Nephron (organoid): Measurements from ENCODE around the gene MPHOSPH9.

ENCODE experiments used
- H3K27ac Mint-ChIP-seq, 3 experiments: 2 replicates each; pipeline ENCODE4 v1.8.0; 2020; ENCODE audit warnings: mixed read lengths in 3 of 3, mild to moderate bottlenecking in 2 of 3, moderate library complexity in 1 of 3
- H3K27me3 Mint-ChIP-seq: 2 replicates; pipeline ENCODE4 v1.8.0; 2021; ENCODE audit warnings: low read depth, mild to moderate bottlenecking, moderate library complexity, mixed read lengths
- H3K36me3 Mint-ChIP-seq: 2 replicates; pipeline ENCODE4 v1.8.0; 2020; ENCODE audit warnings: low read depth, mixed read lengths
- H3K4me1 Mint-ChIP-seq: 2 replicates; pipeline ENCODE4 v1.8.0; 2020; ENCODE audit warnings: mixed read lengths
- H3K4me3 Mint-ChIP-seq, 3 experiments: 2 replicates each; pipeline ENCODE4 v1.8.0; 2020; ENCODE audit warnings: mild to moderate bottlenecking in 3 of 3, mixed read lengths in 3 of 3, moderate library complexity in 2 of 3
- H3K9me3 Mint-ChIP-seq: 2 replicates; pipeline ENCODE4 v1.8.0; 2020; ENCODE audit warnings: mixed read lengths
- TF ChIP-seq, protein P1 (sequence below), 3 experiments: fragments of 200-600 bp; sonication (generic); IDR thresholded peaks; one replicate each; pipeline ENCODE4 v1.5.0; 2021; ENCODE audit warnings: antibody characterized with exemption in 3 of 3; ENCODE audit not compliant: unreplicated experiment in 3 of 3

MPHOSPH9 gene

GRCh38 chr12:123187637-123188036, 45.3 kb downstream of the MPHOSPH9 start:
- no peak overlapping the region for H3K4me3 Mint-ChIP-seq
- no peaks in the 10 kb centered on the region for H3K27me3 Mint-ChIP-seq
- TF ChIP-seq, protein P1, sequence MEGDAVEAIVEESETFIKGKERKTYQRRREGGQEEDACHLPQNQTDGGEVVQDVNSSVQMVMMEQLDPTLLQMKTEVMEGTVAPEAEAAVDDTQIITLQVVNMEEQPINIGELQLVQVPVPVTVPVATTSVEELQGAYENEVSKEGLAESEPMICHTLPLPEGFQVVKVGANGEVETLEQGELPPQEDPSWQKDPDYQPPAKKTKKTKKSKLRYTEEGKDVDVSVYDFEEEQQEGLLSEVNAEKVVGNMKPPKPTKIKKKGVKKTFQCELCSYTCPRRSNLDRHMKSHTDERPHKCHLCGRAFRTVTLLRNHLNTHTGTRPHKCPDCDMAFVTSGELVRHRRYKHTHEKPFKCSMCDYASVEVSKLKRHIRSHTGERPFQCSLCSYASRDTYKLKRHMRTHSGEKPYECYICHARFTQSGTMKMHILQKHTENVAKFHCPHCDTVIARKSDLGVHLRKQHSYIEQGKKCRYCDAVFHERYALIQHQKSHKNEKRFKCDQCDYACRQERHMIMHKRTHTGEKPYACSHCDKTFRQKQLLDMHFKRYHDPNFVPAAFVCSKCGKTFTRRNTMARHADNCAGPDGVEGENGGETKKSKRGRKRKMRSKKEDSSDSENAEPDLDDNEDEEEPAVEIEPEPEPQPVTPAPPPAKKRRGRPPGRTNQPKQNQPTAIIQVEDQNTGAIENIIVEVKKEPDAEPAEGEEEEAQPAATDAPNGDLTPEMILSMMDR (IDR thresholded peaks at IDR 0.05; ENCODE audit: unreplicated experiment in 3 of 3), result no peak
- H3K36me3 Mint-ChIP-seq, result peaks cover 56% of the 10 kb centered on the region
- H3K27ac Mint-ChIP-seq, result no peak overlapping the region
- H3K4me1 Mint-ChIP-seq, result no peaks in the 10 kb centered on the region
- H3K9me3 Mint-ChIP-seq, result no peaks in the 10 kb centered on the region

GRCh38 chr12:123180171-123180570, 52.8 kb downstream of the MPHOSPH9 start:
- TF ChIP-seq, protein P1 (IDR thresholded peaks at IDR 0.05; ENCODE audit: unreplicated experiment in 3 of 3), result no peak
- Mint-ChIP-seq H3K27me3 (no peaks in the 10 kb centered on the region), H3K4me3 (no peak overlapping the region), H3K27ac (no peak overlapping the region), H3K9me3 (no peaks in the 10 kb centered on the region), H3K36me3 (peaks cover 50% of the 10 kb centered on the region), H3K4me1 (no peaks in the 10 kb centered on the region)

GRCh38 chr12:123171967-123172366, 61.0 kb downstream of the MPHOSPH9 start:
- TF ChIP-seq, protein P1 (IDR thresholded peaks at IDR 0.05; ENCODE audit: unreplicated experiment in 3 of 3), result no peak
- Mint-ChIP-seq H3K27ac (no peak overlapping the region), H3K4me1 (no peaks in the 10 kb centered on the region), H3K4me3 (no peak overlapping the region), H3K27me3 (no peaks in the 10 kb centered on the region), H3K9me3 (no peaks in the 10 kb centered on the region), H3K36me3 (peaks cover 42% of the 10 kb centered on the region)

DNA sequence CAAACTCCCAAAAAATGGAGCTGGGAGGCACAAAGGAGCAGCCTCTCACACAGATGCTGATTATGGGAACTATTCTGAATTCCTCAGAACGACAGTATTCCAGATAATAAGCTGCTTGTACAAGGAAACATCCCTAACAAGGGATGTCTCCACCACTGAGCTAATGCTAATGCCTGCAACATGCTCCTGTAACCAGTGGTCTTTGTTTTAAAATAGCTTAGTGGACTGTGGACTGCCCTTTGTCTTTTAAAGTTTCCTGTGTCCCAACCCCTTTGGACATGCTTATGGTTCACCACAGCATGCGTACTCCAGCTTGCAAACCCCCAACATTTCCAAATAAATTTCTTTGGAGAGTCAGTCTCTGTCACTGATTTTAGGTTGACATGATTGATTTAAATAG, 65.6 kb downstream of the MPHOSPH9 start:
- peaks cover 52% of the 10 kb centered on the region for H3K36me3 Mint-ChIP-seq
- no peak overlapping the region for H3K4me3 Mint-ChIP-seq
- no peaks in the 10 kb centered on the region for H3K9me3 Mint-ChIP-seq
- H3K27ac Mint-ChIP-seq, result peak overlapping the region in 1 of 3 experiments; percentile 58
- H3K4me1 Mint-ChIP-seq, result no peaks in the 10 kb centered on the region
- H3K27me3 Mint-ChIP-seq, result no peaks in the 10 kb centered on the region
- TF ChIP-seq, protein P1 (IDR thresholded peaks at IDR 0.05; ENCODE audit: unreplicated experiment in 3 of 3), result no peak

GRCh38 chr12:123165537-123165936, 67.4 kb downstream of the MPHOSPH9 start:
- Mint-ChIP-seq H3K27me3 (no peaks in the 10 kb centered on the region), H3K36me3 (peaks cover 49% of the 10 kb centered on the region), H3K27ac (peak overlapping the region; percentile 80 to 83 (median 80)), H3K4me1 (no peaks in the 10 kb centered on the region), H3K9me3 (no peaks in the 10 kb centered on the region), H3K4me3 (no peak overlapping the region)
- TF ChIP-seq, protein P1 (IDR thresholded peaks at IDR 0.05; ENCODE audit: unreplicated experiment in 3 of 3), result no peak

DNA sequence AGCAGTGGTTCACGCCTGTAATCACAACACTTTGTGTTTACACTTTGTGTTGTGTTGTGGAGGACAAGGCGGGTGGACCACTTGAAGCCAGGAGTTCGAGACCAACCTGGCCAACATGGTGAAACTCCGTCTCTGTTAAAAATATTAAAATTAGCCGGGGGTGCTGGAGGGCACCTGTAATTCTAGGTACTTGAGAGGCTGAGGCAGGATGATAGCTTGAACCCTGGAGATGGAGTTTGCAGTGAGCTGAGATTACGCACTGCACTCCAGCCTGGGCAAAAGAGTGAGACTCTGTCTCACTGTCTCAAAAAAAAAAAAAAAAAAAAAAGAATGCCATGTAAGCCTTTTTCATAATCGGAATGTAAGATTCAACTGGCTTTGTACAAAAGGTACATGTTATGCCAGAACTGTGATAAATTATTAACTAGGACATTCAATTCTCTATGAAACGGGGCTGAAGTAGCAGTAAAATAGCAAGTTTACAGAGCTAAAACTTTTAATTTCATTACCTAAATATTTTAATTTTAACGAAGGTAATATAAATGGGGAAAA, 68.2 kb downstream of the MPHOSPH9 start:
- H3K27ac Mint-ChIP-seq, result peak overlapping the region; percentile 80 to 83 (median 80)
- H3K36me3 Mint-ChIP-seq, result peaks cover 51% of the 10 kb centered on the region
- no peaks in the 10 kb centered on the region for H3K4me1 Mint-ChIP-seq
- no peak overlapping the region for H3K4me3 Mint-ChIP-seq
- H3K9me3 Mint-ChIP-seq, result no peaks in the 10 kb centered on the region
- TF ChIP-seq, protein P1 (IDR thresholded peaks at IDR 0.05; ENCODE audit: unreplicated experiment in 3 of 3), result no peak
- H3K27me3 Mint-ChIP-seq, result no peaks in the 10 kb centered on the region
